ENCODE results near the gene FREM2. TPM values are rescaled to one million over a fixed set of nuclear protein-coding genes. Genes with fewer than 3 reads are reported as not detected.
A peak's percentile ranks its signal among the peaks of the same experiment; 100 is the strongest.

FREM2 gene
- total RNA-seq, 4 donors from 2014 or later: 0.13 to 4.1 (median 0.19) TPM; not detected in 1

DNA sequence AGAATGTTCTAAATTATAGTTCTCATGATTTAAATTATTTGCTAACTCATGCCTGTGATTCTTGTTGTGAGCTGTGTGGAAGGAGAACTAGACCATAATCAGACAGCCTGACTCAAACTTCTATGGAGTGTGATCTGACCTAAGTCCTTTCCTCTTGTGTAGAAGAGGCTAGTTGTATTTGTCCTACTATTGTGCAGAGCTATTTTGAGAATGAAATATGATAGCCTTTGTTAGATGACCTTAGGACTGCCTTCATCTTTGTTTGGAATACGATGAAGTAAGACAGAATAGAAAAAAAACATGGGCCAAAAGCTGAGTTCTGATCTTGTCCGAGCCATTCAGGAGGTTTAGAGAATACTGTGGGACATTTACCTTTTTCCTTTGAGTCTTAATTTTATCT is 184.4 kb downstream of the FREM2 start:
- DNase-seq: no peak
- Histone ChIP-seq H3K27ac (no peak overlapping the region), H3K9me3 (no peaks in the 10 kb centered on the region), H3K4me3 (no peak overlapping the region), H3K4me1 (no peaks in the 10 kb centered on the region), H3K36me3 (no peaks in the 10 kb centered on the region), H3K27me3 (no peaks in the 10 kb centered on the region)
- TF ChIP-seq POLR2A (IDR thresholded peaks at IDR 0.05) (no peak), CTCF (IDR thresholded peaks at IDR 0.05) (no peak)

DNA sequence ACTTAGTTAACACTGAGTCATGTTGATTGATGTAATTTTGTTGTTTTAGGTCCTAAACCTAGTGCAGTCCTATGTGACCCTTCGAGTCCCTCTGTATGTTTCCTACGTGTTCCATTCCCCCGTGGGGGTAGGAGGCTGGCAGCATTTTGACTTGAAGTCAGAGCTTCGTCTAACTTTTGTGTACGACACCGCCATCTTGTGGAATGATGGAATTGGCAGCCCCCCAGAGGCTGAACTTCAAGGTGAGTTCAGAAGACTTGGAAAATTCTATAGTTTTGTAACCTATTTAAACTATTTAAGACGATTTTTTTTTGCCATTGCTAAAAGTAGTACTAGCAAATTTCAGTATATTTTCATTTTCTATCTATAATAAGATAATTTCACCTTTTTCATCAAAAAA is 185.8 kb downstream of the FREM2 start:
- TF ChIP-seq POLR2A (IDR thresholded peaks at IDR 0.05) (no peak), CTCF (IDR thresholded peaks at IDR 0.05) (peak in 1 of 6 experiments; percentile 26)
- no peaks in the 10 kb centered on the region for H3K36me3 ChIP-seq
- no peaks in the 10 kb centered on the region for H3K9me3 ChIP-seq
- H3K27me3 ChIP-seq: no peaks in the 10 kb centered on the region
- H3K4me1 ChIP-seq: no peaks in the 10 kb centered on the region
- no peak overlapping the region for H3K27ac ChIP-seq
- no peak overlapping the region for H3K4me3 ChIP-seq
- DNase-seq: peak in 1 of 3 donors; percentile 47

DNA sequence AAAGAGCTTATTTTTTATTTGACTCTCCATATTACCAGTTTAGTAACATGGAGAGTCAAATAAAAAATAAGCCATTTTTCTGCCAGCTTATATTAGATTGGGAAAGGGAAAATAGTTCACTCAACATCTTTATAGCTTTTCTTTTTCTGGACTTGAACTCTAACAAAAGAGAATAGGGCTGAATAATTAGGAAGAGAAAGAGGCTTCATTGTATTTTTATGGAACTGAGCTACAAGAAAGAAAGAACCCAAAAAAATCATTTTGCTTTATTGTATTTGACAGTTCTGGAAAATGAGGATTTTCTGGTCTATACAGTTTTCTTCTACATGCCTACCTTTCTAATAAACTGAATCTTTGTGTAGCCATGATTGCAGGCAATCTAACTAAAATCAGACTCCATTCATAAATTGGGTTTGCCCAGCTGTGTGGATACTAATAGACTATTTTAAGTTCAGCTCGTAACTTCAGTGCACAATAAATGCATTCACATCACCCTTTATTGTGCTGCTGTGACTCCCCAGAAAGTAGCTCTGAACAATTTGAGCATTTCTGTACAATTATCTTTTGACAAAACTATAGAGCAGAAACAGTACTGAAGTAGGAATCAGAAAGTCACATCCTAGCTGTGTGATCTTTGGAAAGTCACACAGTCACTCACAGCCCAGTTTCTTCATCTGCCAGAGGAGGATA is 188.5 kb downstream of the FREM2 start:
- Histone ChIP-seq H3K4me1 (no peaks in the 10 kb centered on the region), H3K4me3 (no peak overlapping the region), H3K36me3 (no peaks in the 10 kb centered on the region), H3K27ac (no peak overlapping the region), H3K27me3 (no peaks in the 10 kb centered on the region), H3K9me3 (no peaks in the 10 kb centered on the region)
- TF ChIP-seq CTCF (IDR thresholded peaks at IDR 0.05): no peak
- no peak for TF ChIP-seq POLR2A (IDR thresholded peaks at IDR 0.05)
- DNase-seq: no peak

DNA sequence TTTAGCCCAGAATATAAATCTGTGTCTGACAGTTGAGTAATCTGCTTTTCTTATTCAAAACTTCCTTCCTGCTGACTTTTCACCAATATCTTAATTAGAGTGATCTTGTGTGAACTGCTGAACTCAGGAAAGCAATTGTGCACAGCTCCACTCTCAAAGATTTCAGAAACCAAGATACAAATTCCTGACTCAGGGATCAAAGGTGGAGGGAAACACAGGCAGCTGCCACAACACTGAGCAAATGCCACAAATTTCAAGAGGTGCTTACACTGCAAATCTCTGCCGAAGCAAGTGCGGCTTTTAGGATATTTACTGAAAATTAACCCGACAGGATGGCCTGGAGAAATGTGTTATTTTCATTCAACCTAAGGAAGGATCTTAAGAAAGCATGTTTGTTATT is 192.4 kb downstream of the FREM2 start:
- Histone ChIP-seq H3K4me1 (no peaks in the 10 kb centered on the region), H3K27me3 (no peaks in the 10 kb centered on the region), H3K27ac (no peak overlapping the region), H3K36me3 (no peaks in the 10 kb centered on the region), H3K9me3 (no peaks in the 10 kb centered on the region), H3K4me3 (no peak overlapping the region)
- no peak for DNase-seq
- TF ChIP-seq POLR2A (IDR thresholded peaks at IDR 0.05) (no peak), CTCF (IDR thresholded peaks at IDR 0.05) (no peak)

GRCh38 chr13:38879786-38880185 is 192.9 kb downstream of the FREM2 start:
- Histone ChIP-seq H3K9me3 (no peaks in the 10 kb centered on the region), H3K27me3 (no peaks in the 10 kb centered on the region), H3K27ac (no peak overlapping the region), H3K36me3 (no peaks in the 10 kb centered on the region), H3K4me1 (no peaks in the 10 kb centered on the region), H3K4me3 (no peak overlapping the region)
- TF ChIP-seq POLR2A (IDR thresholded peaks at IDR 0.05) (no peak), CTCF (IDR thresholded peaks at IDR 0.05) (no peak)
- no peak for DNase-seq

- Histone ChIP-seq H3K4me1 (no peaks in the 10 kb centered on the region), H3K27me3 (no peaks in the 10 kb centered on the region), H3K9me3 (no peaks in the 10 kb centered on the region), H3K4me3 (no peak overlapping the region), H3K27ac (no peak overlapping the region), H3K36me3 (no peaks in the 10 kb centered on the region)
- TF ChIP-seq CTCF (IDR thresholded peaks at IDR 0.05): no peak
- TF ChIP-seq POLR2A (IDR thresholded peaks at IDR 0.05): no peak
- no peak for DNase-seq
Observed at GRCh38 chr13:38880397-38880796, 193.5 kb downstream of the FREM2 start.
